ENCODE measurements around the gene ATP6V1E1.

ATP6V1E1 gene

GRCh38 chr22:17542452-17542851 lies 86.1 kb downstream of the ATP6V1E1 start:
- DNase-seq (ENCODE audit: low read depth in 2 of 2) = no peak

Data from stimulated activated CD8-positive, alpha-beta memory T cell treated with anti-CD3 and anti-CD28 coated beads, Interleukin-7, amount 100 ng/mL, for 1 hour (primary cell).